CD4-positive, alpha-beta T cell treated with Interleukin-1 beta for 1 hour (primary cell): ENCODE measurements around the gene GABBR2.

Experiments
- DNase-seq, 2 donors: peaks; one replicate each; pipeline ENCODE4 v3.0.0-alpha.2; 2020 to 2022

Gene GABBR2

GRCh38 chr9:98720402-98720801, 11.7 kb upstream of the GABBR2 start:
- DNase-seq: no peak

GRCh38 chr9:98719055-98719454, 10.3 kb upstream of the GABBR2 start:
- DNase-seq: no peak

GRCh38 chr9:98714833-98715232, 6.1 kb upstream of the GABBR2 start:
- DNase-seq: no peak

GRCh38 chr9:98712987-98713386, 4.3 kb upstream of the GABBR2 start:
- no peak for DNase-seq

- DNase-seq: no peak
Measured at GRCh38 chr9:98709968-98710965, 1.5 kb upstream of the GABBR2 start.

- no peak for DNase-seq
Measured at GRCh38 chr9:98708103-98708932, 417 bp downstream of the GABBR2 start.

- DNase-seq: no peak
Measured at GRCh38 chr9:98707166-98708102, 1.3 kb downstream of the GABBR2 start.

- DNase-seq: no peak
Measured at GRCh38 chr9:98706651-98707165, 2.0 kb downstream of the GABBR2 start.

GRCh38 chr9:98702835-98703380, 5.8 kb downstream of the GABBR2 start:
- no peak for DNase-seq

- no peak for DNase-seq
Measured at GRCh38 chr9:98702340-98702739, 6.4 kb downstream of the GABBR2 start.

- DNase-seq: no peak
Measured at GRCh38 chr9:98701576-98701975, 7.2 kb downstream of the GABBR2 start.

GRCh38 chr9:98700801-98701200, 7.9 kb downstream of the GABBR2 start:
- no peak for DNase-seq

GRCh38 chr9:98698856-98699255, 9.9 kb downstream of the GABBR2 start:
- DNase-seq: no peak

- no peak for DNase-seq
Measured at GRCh38 chr9:98694943-98695342, 13.8 kb downstream of the GABBR2 start.

- DNase-seq: no peak
Measured at GRCh38 chr9:98692392-98692791, 16.3 kb downstream of the GABBR2 start.

- no peak for DNase-seq
Measured at GRCh38 chr9:98691890-98692289, 16.8 kb downstream of the GABBR2 start.

- DNase-seq: no peak
Measured at GRCh38 chr9:98690686-98691085, 18.0 kb downstream of the GABBR2 start.

- no peak for DNase-seq
Measured at GRCh38 chr9:98688710-98689495, 19.8 kb downstream of the GABBR2 start.

- no peak for DNase-seq
Measured at GRCh38 chr9:98687911-98688310, 20.8 kb downstream of the GABBR2 start.

- DNase-seq: no peak
Measured at GRCh38 chr9:98686961-98687855, 21.5 kb downstream of the GABBR2 start.
